Measurements from ENCODE around the gene PREX1.

GRCh38 chr20:48820649-48820973 lies 7.2 kb downstream of the PREX1 start:
- no peak for TF ChIP-seq CTCF (IDR thresholded peaks at IDR 0.05)
- no peak for TF ChIP-seq POLR2AphosphoS5 (IDR thresholded peaks at IDR 0.05)
